ENCODE data around the gene NEK6. TPM values are rescaled to one million over a fixed set of nuclear protein-coding genes. Genes with fewer than 3 reads are reported as not detected.

The NEK6 gene
- total RNA-seq, 1 experiment from 2014 or later = 66.6 TPM

DNA sequence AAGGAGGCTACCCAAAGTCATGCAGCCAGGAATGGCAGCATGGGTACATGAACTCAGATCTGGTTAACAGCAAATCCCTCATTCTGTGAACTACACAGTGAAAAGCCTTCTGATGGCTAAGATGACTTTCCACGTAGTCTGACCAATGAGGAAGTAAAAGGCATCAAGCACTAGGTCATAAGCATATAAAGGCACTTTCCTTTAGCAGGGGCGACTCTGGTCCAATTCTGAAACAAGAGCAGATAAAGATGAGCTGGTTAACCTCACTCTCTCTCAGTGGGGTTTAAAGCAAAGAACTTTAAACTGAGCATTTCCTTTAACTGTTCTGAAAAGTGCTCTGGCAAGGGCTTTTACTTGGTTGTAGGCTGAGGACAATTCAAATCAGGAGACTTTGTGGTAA is 136.4 kb downstream of the NEK6 start:
- Histone ChIP-seq H3K9me3 (no peaks in the 10 kb centered on the region), H3K36me3 (ENCODE audit: control insufficient read depth, insufficient read depth, low read length) (peaks cover 3% of the 10 kb centered on the region; the same call in 1 of the 2 replicates), H3K27me3 (replicated peaks; ENCODE audit: control insufficient read depth, insufficient read depth, low read length) (no peaks in the 10 kb centered on the region), H3K4me3 (ENCODE audit: low read depth, low read length) (no peak overlapping the region), H3K4me1 (peaks cover 22% of the 10 kb centered on the region)
- Mint-ChIP-seq H3K4me1 (ENCODE audit: low read depth, unreplicated experiment) (peaks cover 22% of the 10 kb centered on the region), H3K36me3 (ENCODE audit: insufficient read depth, unreplicated experiment) (peaks cover 41% of the 10 kb centered on the region), H3K27me3 (ENCODE audit: insufficient read depth, unreplicated experiment) (no peaks in the 10 kb centered on the region), H3K27ac (ENCODE audit: unreplicated experiment) (no peak overlapping the region), H3K4me3 (ENCODE audit: unreplicated experiment) (no peak overlapping the region), H3K9me3 (ENCODE audit: unreplicated experiment) (no peaks in the 10 kb centered on the region)
- intact Hi-C loops (cut with micrococcal nuclease; ENCODE audit: unreplicated experiment) = no loop called here
- TF ChIP-seq, protein P1, sequence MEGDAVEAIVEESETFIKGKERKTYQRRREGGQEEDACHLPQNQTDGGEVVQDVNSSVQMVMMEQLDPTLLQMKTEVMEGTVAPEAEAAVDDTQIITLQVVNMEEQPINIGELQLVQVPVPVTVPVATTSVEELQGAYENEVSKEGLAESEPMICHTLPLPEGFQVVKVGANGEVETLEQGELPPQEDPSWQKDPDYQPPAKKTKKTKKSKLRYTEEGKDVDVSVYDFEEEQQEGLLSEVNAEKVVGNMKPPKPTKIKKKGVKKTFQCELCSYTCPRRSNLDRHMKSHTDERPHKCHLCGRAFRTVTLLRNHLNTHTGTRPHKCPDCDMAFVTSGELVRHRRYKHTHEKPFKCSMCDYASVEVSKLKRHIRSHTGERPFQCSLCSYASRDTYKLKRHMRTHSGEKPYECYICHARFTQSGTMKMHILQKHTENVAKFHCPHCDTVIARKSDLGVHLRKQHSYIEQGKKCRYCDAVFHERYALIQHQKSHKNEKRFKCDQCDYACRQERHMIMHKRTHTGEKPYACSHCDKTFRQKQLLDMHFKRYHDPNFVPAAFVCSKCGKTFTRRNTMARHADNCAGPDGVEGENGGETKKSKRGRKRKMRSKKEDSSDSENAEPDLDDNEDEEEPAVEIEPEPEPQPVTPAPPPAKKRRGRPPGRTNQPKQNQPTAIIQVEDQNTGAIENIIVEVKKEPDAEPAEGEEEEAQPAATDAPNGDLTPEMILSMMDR (IDR thresholded peaks at IDR 0.05; ENCODE audit: insufficient read depth in 1 of 2, low read depth in 1 of 2, low read length in 1 of 2, severe bottlenecking in 1 of 2, unreplicated experiment in 1 of 2) = no peak
- ChIA-PET CTCF (no interaction called here), POLR2A (no interaction called here)
- no TSS peak for BruUV-seq (replicated peaks)
- DNase-seq = no peak

- CTCF ChIA-PET = interaction anchor here (0.6 kb wide), 1 partner anchor 19 kb away, joined by 11 read pairs; no protein-coding TSS in a partner anchor
- Mint-ChIP-seq H3K27me3 (ENCODE audit: insufficient read depth, unreplicated experiment) (no peaks in the 10 kb centered on the region), H3K27ac (ENCODE audit: unreplicated experiment) (no peak overlapping the region), H3K36me3 (ENCODE audit: insufficient read depth, unreplicated experiment) (peaks cover 37% of the 10 kb centered on the region), H3K4me3 (ENCODE audit: unreplicated experiment) (no peak overlapping the region), H3K4me1 (ENCODE audit: low read depth, unreplicated experiment) (peaks cover 18% of the 10 kb centered on the region), H3K9me3 (ENCODE audit: unreplicated experiment) (no peaks in the 10 kb centered on the region)
- peaks cover 3% of the 10 kb centered on the region; the same call in 1 of the 2 replicates for H3K36me3 ChIP-seq (ENCODE audit: control insufficient read depth, insufficient read depth, low read length)
- H3K4me1 ChIP-seq = peaks cover 22% of the 10 kb centered on the region
- intact Hi-C loops (cut with micrococcal nuclease; ENCODE audit: unreplicated experiment) = no loop called here
- no peaks in the 10 kb centered on the region for H3K27me3 ChIP-seq (replicated peaks; ENCODE audit: control insufficient read depth, insufficient read depth, low read length)
- H3K4me3 ChIP-seq (ENCODE audit: low read depth, low read length) = no peak overlapping the region
- TF ChIP-seq, protein P1 (IDR thresholded peaks at IDR 0.05; ENCODE audit: insufficient read depth in 1 of 2, low read depth in 1 of 2, low read length in 1 of 2, severe bottlenecking in 1 of 2, unreplicated experiment in 1 of 2) = no peak
- POLR2A ChIA-PET = no interaction called here
- no peaks in the 10 kb centered on the region for H3K9me3 ChIP-seq
- BruUV-seq (replicated peaks) = no TSS peak
- no peak for DNase-seq
Measured at GRCh38 chr9:124394596-124394995, 136.8 kb downstream of the NEK6 start.

DNA sequence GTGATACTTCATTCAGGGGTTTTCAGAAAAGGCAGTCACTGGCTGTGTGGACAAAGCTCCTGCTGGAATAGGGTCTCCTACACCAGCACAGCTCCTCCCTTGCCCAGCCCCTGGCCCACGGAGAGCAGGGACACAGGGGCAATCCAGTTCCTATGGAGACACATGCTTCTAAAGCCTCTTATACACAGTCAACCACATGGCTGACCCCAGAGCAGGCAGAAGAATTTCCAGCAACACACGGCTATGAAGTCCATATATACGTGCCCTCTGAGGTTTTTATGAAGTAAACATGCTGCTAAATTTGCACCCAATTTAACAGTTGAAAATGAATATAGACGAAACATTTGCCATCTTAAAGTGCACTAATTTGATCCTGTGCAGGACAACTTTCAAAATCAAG is 138.1 kb downstream of the NEK6 start:
- no peak overlapping the region for H3K4me3 Mint-ChIP-seq (ENCODE audit: unreplicated experiment)
- TF ChIP-seq, protein P1 (IDR thresholded peaks at IDR 0.05; ENCODE audit: insufficient read depth in 1 of 2, low read depth in 1 of 2, low read length in 1 of 2, severe bottlenecking in 1 of 2, unreplicated experiment in 1 of 2) = no peak
- ChIA-PET POLR2A (no interaction called here), CTCF (no interaction called here)
- Histone ChIP-seq H3K36me3 (ENCODE audit: control insufficient read depth, insufficient read depth, low read length) (peaks cover 3% of the 10 kb centered on the region; the same call in 1 of the 2 replicates), H3K4me3 (ENCODE audit: low read depth, low read length) (no peak overlapping the region), H3K27me3 (replicated peaks; ENCODE audit: control insufficient read depth, insufficient read depth, low read length) (no peaks in the 10 kb centered on the region), H3K9me3 (no peaks in the 10 kb centered on the region), H3K4me1 (peaks cover 13% of the 10 kb centered on the region)
- BruUV-seq (replicated peaks) = no TSS peak
- H3K9me3 Mint-ChIP-seq (ENCODE audit: unreplicated experiment) = no peaks in the 10 kb centered on the region
- DNase-seq = no peak
- peaks cover 49% of the 10 kb centered on the region for H3K36me3 Mint-ChIP-seq (ENCODE audit: insufficient read depth, unreplicated experiment)
- intact Hi-C loops (cut with micrococcal nuclease; ENCODE audit: unreplicated experiment) = no loop called here
- H3K27ac Mint-ChIP-seq (ENCODE audit: unreplicated experiment) = no peak overlapping the region
- H3K27me3 Mint-ChIP-seq (ENCODE audit: insufficient read depth, unreplicated experiment) = no peaks in the 10 kb centered on the region
- peaks cover 5% of the 10 kb centered on the region for H3K4me1 Mint-ChIP-seq (ENCODE audit: low read depth, unreplicated experiment)

Data from Caco-2 (cell line).